HCT116 (cell line): ENCODE measurements around the gene ETFDH. TPM values are rescaled to one million over a fixed set of nuclear protein-coding genes. Genes with fewer than 3 reads are reported as not detected.

Source experiments
- ATAC-seq: fragments of 200-7000 bp; cut with Tn5 transposase; 2 replicates; pipeline ENCODE4 v1.9.1; 2020; ENCODE audit warnings: mild to moderate bottlenecking, moderate library complexity
- BruUV-seq: library from RNA; stranded (reverse); fragments of 400-500 nt; replicated peaks from 2 replicates; lab custom pipeline; 2021; lab: Mats Ljungman, UMichigan
- CTCF ChIA-PET: fragments of 300-600 bp; sonication (Branson Sonifier 250); formaldehyde crosslinking; loops from one replicate; lab custom pipeline; 2021; ENCODE audit warnings: antibody characterized with exemption; lab: Charles Lee
- POLR2A ChIA-PET: fragments of 300-600, 350-600 bp; sonication (Branson Sonifier 250); formaldehyde crosslinking; loops from one replicate; lab custom pipeline; 2021; ENCODE audit warnings: antibody characterized with exemption; lab: Charles Lee
- RAD21 ChIA-PET, 2 experiments: fragments of 300-600 bp; sonication (Branson Sonifier 250); formaldehyde crosslinking; loops; one replicate each; lab custom pipeline; 2023; ENCODE audit warnings: low total read pairs in 2 of 2; ENCODE audit not compliant: uncharacterized antibody in 2 of 2, unreplicated experiment in 2 of 2, low non-redundant PET in 1 of 2; lab: Charles Lee
- DNase-seq: peaks from one replicate; pipeline ENCODE4 v3.0.0-alpha.2; 2010; ENCODE audit warnings: low read depth, low spot score
- H2AFZ ChIP-seq: fragments of 200-600 bp; shearing (Covaris generic), sonication (generic); 2 replicates; pipeline ENCODE4 v1.6.1; 2017; ENCODE audit warnings: low read depth, mixed run types, mixed read lengths, antibody characterized with exemption, low read length; ENCODE audit not compliant: poor library complexity, severe bottlenecking
- H3K27ac ChIP-seq: 2 replicates; pipeline ENCODE4 v1.5.1; 2012; ENCODE audit warnings: low read depth, low read length
- H3K27me3 ChIP-seq: fragments of 200-600 bp; sonication (generic); 2 replicates; pipeline ENCODE4 v1.6.1; 2016; ENCODE audit warnings: mixed run types, low read length, mixed read lengths; ENCODE audit not compliant: insufficient read depth
- H3K36me3 ChIP-seq, 2 experiments: fragments of 200-500 bp in 1 of 2; fragments of 200-600 bp in 1 of 2; sonication (Bioruptor generic) in 1 of 2; sonication (generic) in 1 of 2; 2 replicates each; pipeline versions ENCODE4 v1.5.1 to v1.6.1; 2014 to 2016; ENCODE audit warnings: low read length in 2 of 2, inconsistent platforms in 1 of 2, mixed read lengths in 1 of 2, mixed run types in 1 of 2; ENCODE audit not compliant: insufficient read depth in 2 of 2, control insufficient read depth in 1 of 2
- H3K4me1 ChIP-seq, 2 experiments: fragments of 200-600 bp in 1 of 2; sonication (generic) in 1 of 2; 2 replicates each; pipeline versions ENCODE4 v1.5.1 to v1.6.1; 2012 to 2017; ENCODE audit warnings: low read length in 2 of 2, inconsistent platforms in 1 of 2, mild to moderate bottlenecking in 1 of 2, mixed read lengths in 1 of 2, mixed run types in 1 of 2, moderate library complexity in 1 of 2; ENCODE audit not compliant: insufficient read depth in 2 of 2, control insufficient read depth in 1 of 2
- H3K4me2 ChIP-seq: fragments of 200-600 bp; sonication (generic); 2 replicates; pipeline ENCODE4 v1.6.1; 2017; ENCODE audit warnings: mixed run types, low read length, mixed read lengths
- H3K4me3 ChIP-seq, 2 experiments: fragments of 200-600 bp in 1 of 2; sonication (generic) in 1 of 2; replicated peaks in 1 of 2; 2 replicates each; pipeline ENCODE4 v1.5.1; 2011 to 2016; ENCODE audit warnings: low read length in 2 of 2, control low read depth in 1 of 2, low read depth in 1 of 2, mild to moderate bottlenecking in 1 of 2, mixed read lengths in 1 of 2, mixed run types in 1 of 2
- H3K79me2 ChIP-seq: fragments of 200-600 bp; sonication (generic); 2 replicates; pipeline ENCODE4 v1.6.1; 2017; ENCODE audit warnings: mild to moderate bottlenecking, mixed run types, low read length, moderate library complexity, mixed read lengths; ENCODE audit not compliant: insufficient read depth
- H3K9ac ChIP-seq: fragments of 200-600 bp; sonication (generic); 2 replicates; pipeline ENCODE4 v1.6.1; 2016; ENCODE audit warnings: low read length, mixed read lengths
- H3K9me2 ChIP-seq: fragments of 200-600 bp; sonication (generic), shearing (Covaris generic); 2 replicates; pipeline ENCODE4 v1.6.1; 2017; ENCODE audit warnings: mixed run types, mild to moderate bottlenecking, moderate library complexity; ENCODE audit not compliant: insufficient read depth
- H3K9me3 ChIP-seq, 2 experiments: fragments of 200-500 bp in 1 of 2; fragments of 200-600 bp in 1 of 2; sonication (Bioruptor generic) in 1 of 2; sonication (generic) in 1 of 2; 2 replicates each; pipeline ENCODE4 v1.6.1; 2014 to 2017; ENCODE audit warnings: low read length in 2 of 2, mixed read lengths in 2 of 2, inconsistent platforms in 1 of 2, low read depth in 1 of 2, mild to moderate bottlenecking in 1 of 2, mixed run types in 1 of 2, moderate library complexity in 1 of 2; ENCODE audit not compliant: control insufficient read depth in 1 of 2, insufficient read depth in 1 of 2
- H4K20me1 ChIP-seq: fragments of 200-600 bp; sonication (generic), shearing (Covaris generic); 2 replicates; pipeline ENCODE4 v1.6.1; 2017; ENCODE audit warnings: mixed run types, mild to moderate bottlenecking, moderate library complexity; ENCODE audit not compliant: insufficient read depth
- CBX3 ChIP-seq: IDR thresholded peaks from 2 replicates; pipeline ENCODE4 v1.6.1; 2012; ENCODE audit warnings: low read depth
- EGR1 ChIP-seq: IDR thresholded peaks from 2 replicates; pipeline ENCODE4 v1.6.1; 2012; ENCODE audit warnings: low read depth
- ELF1 ChIP-seq: IDR thresholded peaks from 2 replicates; pipeline ENCODE4 v1.6.1; 2012; ENCODE audit warnings: low read depth, borderline replicate concordance
- EZH2 ChIP-seq: fragments of 200-600 bp; sonication (generic); IDR thresholded peaks from 2 replicates; pipeline ENCODE4 v1.6.1; 2017; ENCODE audit warnings: antibody characterized with exemption, mixed run types
- FOSL1 ChIP-seq: IDR thresholded peaks from 2 replicates; pipeline ENCODE4 v1.6.1; 2012; ENCODE audit warnings: low read depth
- JUND ChIP-seq: IDR thresholded peaks from 2 replicates; pipeline ENCODE4 v1.6.1; 2012
- POLR2A ChIP-seq: IDR thresholded peaks from 2 replicates; pipeline ENCODE4 v1.7.0; 2011; ENCODE audit warnings: borderline replicate concordance; ENCODE audit not compliant: insufficient read depth, insufficient read length; ENCODE audit errors: extremely low read depth
- POLR2AphosphoS5 ChIP-seq: IDR thresholded peaks from 2 replicates; pipeline ENCODE4 v1.6.1; 2011; ENCODE audit warnings: mild to moderate bottlenecking, low read depth, low read length, moderate library complexity
- RAD21 ChIP-seq: IDR thresholded peaks from 2 replicates; pipeline ENCODE4 v1.6.1; 2012; ENCODE audit warnings: low read depth, mild to moderate bottlenecking
- SIN3A ChIP-seq: IDR thresholded peaks from 2 replicates; pipeline ENCODE4 v1.6.1; 2012; ENCODE audit warnings: low read depth
- SP1 ChIP-seq: IDR thresholded peaks from 2 replicates; pipeline ENCODE4 v1.6.1; 2012; ENCODE audit warnings: low read depth
- SRF ChIP-seq: IDR thresholded peaks from 2 replicates; pipeline ENCODE4 v1.6.1; 2012; ENCODE audit warnings: low read depth
- TCF7L2 ChIP-seq: IDR thresholded peaks from 2 replicates; pipeline ENCODE4 v1.7.0; 2011; ENCODE audit warnings: borderline replicate concordance, inconsistent platforms; ENCODE audit not compliant: insufficient read depth, insufficient read length; ENCODE audit errors: extremely low read depth
- YY1 ChIP-seq: IDR thresholded peaks from 2 replicates; pipeline ENCODE4 v1.6.1; 2011; ENCODE audit warnings: low read length, low read depth, moderate library complexity, mild to moderate bottlenecking; ENCODE audit not compliant: insufficient replicate concordance; ENCODE audit errors: extremely low read depth
- ZFX ChIP-seq: fragments of 450-650 bp; IDR thresholded peaks from 2 replicates; pipeline ENCODE4 v1.6.1; 2017
- ZNF274 ChIP-seq: fragments of 200-500 bp; sonication (Bioruptor generic); IDR thresholded peaks from 2 replicates; pipeline ENCODE4 v1.6.1; 2014; ENCODE audit warnings: mild to moderate bottlenecking, low read depth, low read length, inconsistent platforms
- intact Hi-C: fragments of 100-400 bp; cut with micrococcal nuclease; formaldehyde crosslinking; loops from 2 replicates; pipeline ENCODE4 v1.10.0; 2022
- total RNA-seq: library from RNA; stranded (reverse); gene quantifications from one replicate; pipeline ENCODE4 v1.2.1, GENCODE V29; 2021; ENCODE audit not compliant: unreplicated experiment
- TF ChIP-seq, protein P1 (sequence below): IDR thresholded peaks from 2 replicates; pipeline ENCODE4 v1.6.1; 2012
- TF ChIP-seq, protein P2 (sequence below): IDR thresholded peaks from 2 replicates; pipeline ENCODE4 v1.6.1; 2012; ENCODE audit warnings: low read depth
- TF ChIP-seq, protein P3 (sequence below): IDR thresholded peaks from 2 replicates; pipeline ENCODE4 v1.6.1; 2012
- TF ChIP-seq, protein P4 (sequence below): IDR thresholded peaks from 2 replicates; pipeline ENCODE4 v1.6.1; 2011; ENCODE audit warnings: mild to moderate bottlenecking, low read length, moderate library complexity; ENCODE audit not compliant: insufficient replicate concordance; ENCODE audit errors: extremely low read depth

ETFDH gene
- total RNA-seq, 1 experiment from 2014 or later, result 22.2 TPM

DNA sequence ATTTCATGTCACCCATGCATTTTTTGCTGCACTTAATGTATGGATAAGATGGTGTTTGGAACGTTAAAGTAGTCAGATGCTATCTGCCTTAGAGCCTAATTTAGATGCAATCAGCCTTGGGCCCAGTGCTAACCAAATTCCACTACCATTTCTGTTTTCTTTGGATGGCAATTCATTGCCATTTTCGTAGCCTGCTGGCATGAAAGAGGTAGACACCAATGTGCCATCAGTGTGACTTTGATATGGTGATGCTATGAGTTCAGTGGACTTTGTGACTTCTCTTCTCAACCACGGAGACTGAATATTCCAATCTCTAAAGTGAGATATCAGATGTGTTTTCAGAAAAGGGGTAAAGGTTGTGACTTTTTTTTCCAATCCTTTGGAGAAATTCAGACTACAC, 1.5 kb downstream of the ETFDH start (continued):
- TF ChIP-seq EGR1, result no peak
- TF ChIP-seq, protein P1, sequence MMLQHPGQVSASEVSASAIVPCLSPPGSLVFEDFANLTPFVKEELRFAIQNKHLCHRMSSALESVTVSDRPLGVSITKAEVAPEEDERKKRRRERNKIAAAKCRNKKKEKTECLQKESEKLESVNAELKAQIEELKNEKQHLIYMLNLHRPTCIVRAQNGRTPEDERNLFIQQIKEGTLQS, result no peak

DNA sequence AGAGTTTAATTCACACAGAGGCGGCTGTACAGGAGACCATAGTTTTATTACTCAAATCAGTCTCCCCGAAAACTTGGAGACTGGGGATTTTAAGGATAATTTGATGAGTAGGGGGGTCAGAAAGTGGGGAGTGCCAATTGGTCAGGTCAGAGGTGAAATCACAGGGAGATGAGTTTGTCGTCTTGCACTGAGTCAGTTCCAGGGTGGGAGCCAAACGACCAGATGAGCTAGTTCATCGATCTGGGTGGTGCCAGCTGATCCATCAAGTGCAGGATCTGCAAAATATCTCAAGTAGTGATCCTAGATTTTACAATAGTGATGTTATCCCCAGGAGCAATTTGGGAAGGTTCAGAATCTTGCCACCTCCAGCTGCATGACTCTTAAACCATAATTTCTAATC, 4.0 kb downstream of the ETFDH start:
- H3K9ac ChIP-seq, result no peak overlapping the region
- DNase-seq, result no peak
- POLR2A ChIA-PET, result no interaction called here
- H3K79me2 ChIP-seq, result peaks cover 5% of the 10 kb centered on the region
- intact Hi-C loops, result no loop called here
- H3K9me2 ChIP-seq, result no peaks in the 10 kb centered on the region
- H3K36me3 ChIP-seq, result no peaks in the 10 kb centered on the region
- no peaks in the 10 kb centered on the region for H3K27me3 ChIP-seq
- TF ChIP-seq SIN3A, result no peak
- no peak for TF ChIP-seq TCF7L2
- TF ChIP-seq CBX3, result no peak
- no peak for TF ChIP-seq POLR2A
- no peak for TF ChIP-seq EGR1
- TF ChIP-seq POLR2AphosphoS5, result no peak
- TF ChIP-seq SRF, result no peak
- TF ChIP-seq, protein P2, sequence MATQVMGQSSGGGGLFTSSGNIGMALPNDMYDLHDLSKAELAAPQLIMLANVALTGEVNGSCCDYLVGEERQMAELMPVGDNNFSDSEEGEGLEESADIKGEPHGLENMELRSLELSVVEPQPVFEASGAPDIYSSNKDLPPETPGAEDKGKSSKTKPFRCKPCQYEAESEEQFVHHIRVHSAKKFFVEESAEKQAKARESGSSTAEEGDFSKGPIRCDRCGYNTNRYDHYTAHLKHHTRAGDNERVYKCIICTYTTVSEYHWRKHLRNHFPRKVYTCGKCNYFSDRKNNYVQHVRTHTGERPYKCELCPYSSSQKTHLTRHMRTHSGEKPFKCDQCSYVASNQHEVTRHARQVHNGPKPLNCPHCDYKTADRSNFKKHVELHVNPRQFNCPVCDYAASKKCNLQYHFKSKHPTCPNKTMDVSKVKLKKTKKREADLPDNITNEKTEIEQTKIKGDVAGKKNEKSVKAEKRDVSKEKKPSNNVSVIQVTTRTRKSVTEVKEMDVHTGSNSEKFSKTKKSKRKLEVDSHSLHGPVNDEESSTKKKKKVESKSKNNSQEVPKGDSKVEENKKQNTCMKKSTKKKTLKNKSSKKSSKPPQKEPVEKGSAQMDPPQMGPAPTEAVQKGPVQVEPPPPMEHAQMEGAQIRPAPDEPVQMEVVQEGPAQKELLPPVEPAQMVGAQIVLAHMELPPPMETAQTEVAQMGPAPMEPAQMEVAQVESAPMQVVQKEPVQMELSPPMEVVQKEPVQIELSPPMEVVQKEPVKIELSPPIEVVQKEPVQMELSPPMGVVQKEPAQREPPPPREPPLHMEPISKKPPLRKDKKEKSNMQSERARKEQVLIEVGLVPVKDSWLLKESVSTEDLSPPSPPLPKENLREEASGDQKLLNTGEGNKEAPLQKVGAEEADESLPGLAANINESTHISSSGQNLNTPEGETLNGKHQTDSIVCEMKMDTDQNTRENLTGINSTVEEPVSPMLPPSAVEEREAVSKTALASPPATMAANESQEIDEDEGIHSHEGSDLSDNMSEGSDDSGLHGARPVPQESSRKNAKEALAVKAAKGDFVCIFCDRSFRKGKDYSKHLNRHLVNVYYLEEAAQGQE, result no peak
- no peak for TF ChIP-seq ZFX
- no peak for TF ChIP-seq ZNF274
- no peak for TF ChIP-seq FOSL1
- no peak for TF ChIP-seq RAD21
- TF ChIP-seq, protein P3, sequence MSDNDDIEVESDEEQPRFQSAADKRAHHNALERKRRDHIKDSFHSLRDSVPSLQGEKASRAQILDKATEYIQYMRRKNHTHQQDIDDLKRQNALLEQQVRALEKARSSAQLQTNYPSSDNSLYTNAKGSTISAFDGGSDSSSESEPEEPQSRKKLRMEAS, result no peak
- TF ChIP-seq YY1, result no peak
- no peak for TF ChIP-seq EZH2
- TF ChIP-seq, protein P4, sequence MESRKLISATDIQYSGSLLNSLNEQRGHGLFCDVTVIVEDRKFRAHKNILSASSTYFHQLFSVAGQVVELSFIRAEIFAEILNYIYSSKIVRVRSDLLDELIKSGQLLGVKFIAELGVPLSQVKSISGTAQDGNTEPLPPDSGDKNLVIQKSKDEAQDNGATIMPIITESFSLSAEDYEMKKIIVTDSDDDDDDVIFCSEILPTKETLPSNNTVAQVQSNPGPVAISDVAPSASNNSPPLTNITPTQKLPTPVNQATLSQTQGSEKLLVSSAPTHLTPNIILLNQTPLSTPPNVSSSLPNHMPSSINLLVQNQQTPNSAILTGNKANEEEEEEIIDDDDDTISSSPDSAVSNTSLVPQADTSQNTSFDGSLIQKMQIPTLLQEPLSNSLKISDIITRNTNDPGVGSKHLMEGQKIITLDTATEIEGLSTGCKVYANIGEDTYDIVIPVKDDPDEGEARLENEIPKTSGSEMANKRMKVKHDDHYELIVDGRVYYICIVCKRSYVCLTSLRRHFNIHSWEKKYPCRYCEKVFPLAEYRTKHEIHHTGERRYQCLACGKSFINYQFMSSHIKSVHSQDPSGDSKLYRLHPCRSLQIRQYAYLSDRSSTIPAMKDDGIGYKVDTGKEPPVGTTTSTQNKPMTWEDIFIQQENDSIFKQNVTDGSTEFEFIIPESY, result no peak
- no peak for TF ChIP-seq SP1
- TF ChIP-seq, protein P1, result no peak
- TF ChIP-seq ELF1, result no peak
- no peak for TF ChIP-seq JUND
- TF ChIP-seq, all 23 proteins: peak for 0
- ATAC-seq, result no peak
- Histone ChIP-seq H3K4me1 (peaks cover 4 to 10% of the 10 kb centered on the region in 2 experiments; a peak in 3 of 4 replicates), H3K9me3 (no peaks in the 10 kb centered on the region), H4K20me1 (no peaks in the 10 kb centered on the region), H3K27ac (no peak overlapping the region), H3K4me3 (no peak overlapping the region), H2AFZ (no peak overlapping the region), H3K4me2 (no peak overlapping the region)
- RAD21 ChIA-PET, result no interaction called here
- BruUV-seq, result no TSS peak
- CTCF ChIA-PET, result no interaction called here
